IPS DF 4.7 (cell line): ENCODE data around the gene UNCX.

Experiments used
- DNase-seq: peaks from one replicate; pipeline ENCODE4 v3.0.0-alpha.2; 2013; ENCODE audit warnings: low spot score; ENCODE audit errors: extremely low read depth

The UNCX gene

DNA sequence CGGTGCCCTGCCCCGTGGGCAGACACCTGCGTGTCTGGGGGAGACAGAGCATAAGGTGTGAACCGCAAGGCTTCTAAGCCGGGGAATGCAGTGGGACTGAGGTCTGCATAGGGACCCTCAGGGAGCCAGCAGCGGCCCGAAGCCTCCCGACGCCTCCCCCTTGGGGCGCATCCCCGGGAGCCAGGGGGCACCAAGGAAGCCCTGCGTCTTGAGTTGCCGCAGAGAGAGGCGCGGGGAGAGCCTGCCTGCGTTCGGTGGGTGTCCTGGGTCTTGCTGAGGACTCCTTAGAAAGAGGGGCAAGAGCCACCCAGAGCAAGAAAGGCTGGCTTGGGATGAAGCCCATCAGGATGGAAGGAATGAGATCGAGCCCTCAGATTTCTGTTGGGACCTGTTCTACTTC, 18.2 kb upstream of the UNCX start:
- DNase-seq: no peak

DNA sequence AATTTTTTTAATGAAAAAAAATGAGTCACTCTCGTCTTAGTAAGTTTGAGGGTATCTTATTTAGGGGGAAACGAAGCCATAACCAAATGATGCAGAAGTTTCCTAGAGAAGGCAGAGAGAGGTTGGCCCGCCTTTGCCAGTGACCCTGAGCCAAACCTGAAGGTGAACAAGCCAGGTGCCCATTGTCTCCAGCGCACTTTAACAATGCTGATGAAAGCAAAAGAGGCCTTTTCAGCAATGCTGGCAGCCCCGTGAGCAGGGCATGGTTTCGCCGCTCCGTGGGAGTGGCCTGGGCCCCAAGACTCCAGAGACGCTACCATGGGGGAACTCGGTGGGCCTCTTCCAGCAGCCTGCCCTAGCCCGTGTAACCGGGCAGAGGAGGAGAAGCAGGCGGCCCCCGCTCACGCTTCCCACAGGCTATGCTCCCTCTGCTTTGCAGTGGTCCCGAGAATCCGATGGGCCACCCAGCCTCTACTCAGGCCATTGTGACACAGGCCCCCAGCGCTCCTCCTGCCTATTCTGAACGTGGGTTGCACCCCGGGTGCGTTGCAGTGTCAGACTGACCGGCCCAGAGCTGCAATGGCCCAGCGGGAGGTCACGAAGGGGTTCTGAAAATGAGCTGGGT, 14.0 kb upstream of the UNCX start:
- DNase-seq: no peak

DNA sequence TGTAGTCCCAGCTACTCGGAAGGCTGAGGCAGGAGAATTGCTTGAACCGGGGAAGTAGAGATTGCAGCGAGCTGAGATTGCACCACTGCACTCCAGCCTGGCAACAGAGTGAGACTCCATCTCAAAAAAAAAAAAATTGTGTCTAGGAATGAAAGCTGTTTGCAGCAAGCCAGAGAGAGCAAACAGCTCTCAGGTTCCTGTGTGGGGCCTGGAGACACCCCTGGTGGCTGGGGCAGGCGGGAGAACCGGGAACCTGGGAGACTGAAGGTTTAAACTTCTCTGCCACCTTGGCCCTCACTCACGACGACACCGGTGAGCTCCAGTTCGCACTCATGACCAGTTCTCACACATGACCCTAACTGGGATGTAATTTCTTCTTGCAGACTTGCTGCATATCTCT, 13.2 kb upstream of the UNCX start:
- no peak for DNase-seq

DNA sequence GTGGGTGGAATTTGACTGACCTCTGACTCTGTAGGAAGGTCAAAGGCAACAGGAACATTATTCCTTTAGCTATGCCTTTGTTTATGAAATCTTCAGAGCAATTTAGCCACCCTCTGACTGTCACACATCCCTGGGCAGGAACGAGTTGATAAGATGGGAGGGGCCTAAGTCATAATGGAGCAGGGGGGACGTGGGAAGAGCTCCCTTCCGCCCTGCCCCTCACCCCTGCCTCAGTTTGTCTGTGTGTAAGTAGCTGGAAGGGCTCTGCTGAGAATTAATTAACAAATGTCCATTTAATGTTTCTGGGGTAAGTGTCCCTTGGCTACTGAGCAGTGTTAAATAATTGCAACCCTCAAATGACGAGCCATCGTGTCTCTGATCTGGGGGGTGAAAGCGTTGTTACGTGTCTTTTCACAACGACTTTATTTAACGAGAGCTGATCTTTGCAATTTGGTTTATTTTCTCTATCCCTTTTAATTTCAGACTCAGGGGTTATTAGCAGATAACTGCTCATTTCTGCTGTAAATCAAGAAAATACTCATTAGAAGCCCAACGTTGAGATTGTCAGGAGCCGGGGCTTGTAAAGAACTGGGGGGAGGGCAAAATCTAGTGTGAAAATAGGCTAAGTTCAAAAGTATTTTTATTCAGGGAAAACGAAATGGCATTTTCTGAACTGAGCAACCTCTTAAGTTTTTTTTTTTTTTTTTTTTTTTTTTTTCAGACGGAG, 12.5 kb upstream of the UNCX start:
- no peak for DNase-seq

DNA sequence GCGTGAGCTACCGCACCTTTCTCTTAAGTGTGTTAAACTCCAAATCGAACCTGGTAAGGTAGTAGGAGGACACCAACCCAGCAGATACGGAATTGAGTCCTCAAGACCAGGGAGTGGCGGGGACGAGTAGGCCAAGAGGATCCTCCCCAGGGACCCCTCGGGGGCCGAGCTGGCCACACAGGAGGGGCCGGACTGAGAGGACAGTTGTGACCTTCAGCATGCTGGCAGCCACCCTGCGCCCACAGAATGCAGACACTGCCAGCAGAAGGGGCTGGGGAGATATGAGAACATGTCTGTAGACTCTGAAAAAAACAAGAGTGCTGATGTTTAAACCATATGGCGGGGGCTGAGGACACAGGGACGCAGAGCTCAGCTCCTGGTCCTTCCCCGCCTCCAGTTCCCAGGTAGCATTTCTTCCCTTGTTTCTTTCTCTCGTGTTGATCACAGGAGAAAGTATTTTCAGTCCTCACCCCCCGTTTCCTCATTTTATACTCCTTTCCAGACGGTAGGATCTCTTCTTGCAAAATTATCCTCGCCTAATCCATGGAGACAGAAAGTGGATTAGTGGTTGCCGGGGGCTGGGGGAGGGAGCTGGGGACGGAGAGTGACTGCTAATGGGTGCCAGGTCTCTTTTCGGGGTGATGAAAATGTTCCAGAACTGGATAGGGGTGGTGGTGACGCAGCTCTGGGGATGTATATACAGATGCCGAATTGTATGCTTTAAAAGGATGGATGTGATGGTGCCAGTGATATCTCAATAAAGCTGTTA, 11.5 kb upstream of the UNCX start:
- DNase-seq: no peak

DNA sequence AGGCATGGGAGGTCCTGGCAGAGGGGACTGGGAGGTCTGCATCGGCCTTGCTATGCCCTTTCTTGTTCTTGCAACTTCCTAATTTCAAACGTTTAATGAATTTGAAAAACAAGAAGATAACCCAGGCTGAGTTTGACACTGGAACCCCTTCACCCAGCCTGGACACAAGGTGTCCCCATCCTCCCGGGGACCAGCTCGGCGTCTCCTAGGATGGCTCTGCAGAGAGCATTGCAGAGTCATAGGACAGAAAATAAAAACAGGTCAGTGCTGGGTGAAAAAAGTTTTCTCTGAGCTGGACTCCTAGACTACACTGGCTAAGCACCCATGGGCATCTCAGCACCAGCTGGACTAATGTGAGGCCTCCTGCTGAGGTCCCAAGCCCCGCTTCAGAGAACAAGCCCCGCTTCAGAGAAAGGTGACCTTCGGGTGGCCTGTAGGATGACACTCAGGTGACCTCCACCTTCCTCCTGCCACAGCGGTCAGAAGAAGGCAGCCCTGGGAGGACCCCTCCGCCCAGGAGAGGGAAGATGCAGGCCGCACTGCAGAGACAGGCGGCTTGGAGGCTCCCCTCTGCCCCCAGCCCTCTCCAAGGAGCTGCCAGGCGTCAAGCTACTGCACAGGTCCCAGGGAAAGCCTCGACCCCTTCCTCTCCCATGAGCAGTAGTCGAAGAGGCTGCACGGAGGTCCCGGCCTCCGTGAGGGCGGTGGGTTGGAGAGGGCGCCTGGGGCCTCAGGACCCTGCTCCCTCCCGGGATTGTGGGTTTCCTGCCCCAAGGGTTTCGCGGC, 9.3 kb upstream of the UNCX start:
- no peak for DNase-seq

DNA sequence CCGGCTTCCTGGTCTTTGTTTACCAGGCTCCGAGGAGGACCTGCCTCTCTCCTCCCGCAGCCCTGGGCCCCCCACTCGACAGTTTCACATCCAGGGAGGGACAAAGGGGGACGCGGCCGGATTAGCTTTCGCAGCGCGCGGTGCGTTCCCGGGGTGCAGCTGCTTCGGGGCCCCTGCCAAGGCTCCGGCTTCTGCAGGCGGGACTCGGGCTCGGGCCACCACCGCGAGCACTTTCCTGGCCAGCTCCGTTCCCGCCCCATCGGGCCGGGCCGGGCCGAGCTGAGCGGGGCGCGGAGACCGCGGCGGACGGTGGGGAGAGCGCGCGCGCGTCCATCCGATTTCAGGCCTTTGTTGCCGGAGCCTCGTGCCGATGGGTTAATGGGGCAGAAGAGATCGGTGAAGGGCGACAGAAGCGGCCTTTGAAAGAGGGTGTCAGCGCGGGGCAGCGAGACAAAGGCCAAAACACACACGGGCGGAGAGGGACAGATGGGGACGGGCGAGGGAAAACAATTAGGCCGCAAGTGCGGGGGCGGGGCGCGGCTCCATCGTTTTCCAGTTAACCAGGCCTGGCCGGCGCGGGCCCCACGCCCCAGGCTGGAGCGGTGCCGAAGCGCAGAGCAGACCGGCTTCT, 8.5 kb upstream of the UNCX start:
- DNase-seq: no peak

DNA sequence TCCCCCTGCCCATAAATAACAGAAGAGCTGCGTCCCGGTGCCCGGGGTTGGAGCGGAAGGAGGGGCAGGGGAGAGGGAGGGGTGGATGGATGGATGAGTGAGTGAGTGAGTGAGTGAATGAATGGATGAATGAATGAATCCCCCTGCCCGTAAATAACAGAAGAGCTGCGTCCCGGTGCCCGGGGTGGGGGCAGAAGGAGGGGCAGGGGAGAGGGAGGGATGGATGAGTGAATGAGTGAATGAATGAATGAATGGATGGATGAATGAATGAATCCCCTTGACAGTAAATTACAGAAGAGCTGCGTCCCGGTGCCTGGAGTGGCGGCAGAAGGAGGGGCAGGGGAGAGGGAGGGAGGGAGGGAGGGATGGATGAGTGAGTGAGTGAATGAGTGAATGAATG, 7.6 kb upstream of the UNCX start:
- DNase-seq: no peak

DNA sequence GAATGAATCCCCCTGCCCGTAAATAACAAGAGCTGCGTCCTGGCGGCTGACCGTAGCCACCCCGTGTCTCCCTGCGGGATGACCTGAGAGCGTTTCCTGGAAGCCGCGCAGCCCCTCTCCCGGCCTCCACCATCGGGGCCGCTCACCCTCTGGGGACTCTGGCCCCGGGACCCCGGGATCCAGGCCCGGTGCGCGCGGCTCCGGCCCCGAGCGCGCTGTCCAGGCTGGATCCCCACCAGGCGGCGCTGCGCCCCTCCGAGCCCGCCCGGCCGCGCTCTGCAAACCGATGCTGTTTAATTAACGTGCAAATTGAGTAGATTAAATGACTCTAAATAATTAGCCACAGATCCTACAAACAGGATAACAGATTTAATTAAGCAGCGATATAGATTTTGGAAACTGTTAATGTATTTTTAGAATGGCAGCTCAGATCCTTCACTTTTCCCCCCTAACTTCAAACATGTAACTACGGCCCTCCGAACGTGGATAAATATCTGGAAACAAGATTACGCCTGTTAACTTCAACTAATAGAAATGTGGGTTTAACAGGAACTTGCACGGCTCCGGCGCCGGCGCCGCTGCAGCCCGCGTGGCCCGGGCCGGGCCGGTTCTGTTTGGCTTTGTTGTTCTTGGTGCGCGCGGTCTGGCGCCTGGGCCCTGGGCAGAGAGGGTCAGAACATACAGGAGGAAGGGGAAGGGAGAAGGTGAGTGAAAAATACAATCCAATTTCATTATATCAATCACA, 7.1 kb upstream of the UNCX start:
- DNase-seq: no peak

DNA sequence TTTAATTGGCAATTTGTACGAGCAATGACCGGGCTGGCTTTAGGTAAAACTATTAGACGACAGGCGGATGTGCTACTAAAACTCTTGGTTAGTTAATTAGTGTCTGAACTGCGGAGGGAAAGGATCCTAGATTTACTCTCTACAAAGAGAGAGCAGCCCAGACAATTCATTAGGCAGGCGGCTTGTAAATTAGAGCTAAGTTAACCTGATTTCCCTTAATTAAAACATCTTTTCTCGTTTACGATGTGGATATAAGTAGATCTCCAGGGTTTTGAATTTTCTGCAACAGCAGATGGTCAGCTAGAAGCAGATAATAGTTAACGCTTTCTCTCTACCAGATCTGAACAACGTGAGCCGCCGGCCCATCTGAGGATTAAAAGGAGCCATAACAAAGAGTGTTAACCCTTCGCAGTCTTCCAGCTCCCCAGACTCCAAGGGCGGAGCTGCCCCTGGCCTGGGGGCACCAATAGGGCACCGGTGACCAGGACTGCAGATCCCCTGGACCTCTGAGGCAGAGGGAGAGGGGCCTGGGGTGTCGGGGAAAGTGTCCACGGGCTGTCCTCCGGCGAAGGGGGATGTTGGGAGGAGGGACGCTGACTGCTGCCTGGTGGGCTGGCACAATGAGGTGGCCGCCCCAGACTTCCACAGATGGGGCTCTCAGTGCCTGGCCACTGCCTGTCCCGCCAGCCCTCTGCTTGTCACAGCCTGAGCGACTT, 6.3 kb upstream of the UNCX start:
- DNase-seq: no peak

DNA sequence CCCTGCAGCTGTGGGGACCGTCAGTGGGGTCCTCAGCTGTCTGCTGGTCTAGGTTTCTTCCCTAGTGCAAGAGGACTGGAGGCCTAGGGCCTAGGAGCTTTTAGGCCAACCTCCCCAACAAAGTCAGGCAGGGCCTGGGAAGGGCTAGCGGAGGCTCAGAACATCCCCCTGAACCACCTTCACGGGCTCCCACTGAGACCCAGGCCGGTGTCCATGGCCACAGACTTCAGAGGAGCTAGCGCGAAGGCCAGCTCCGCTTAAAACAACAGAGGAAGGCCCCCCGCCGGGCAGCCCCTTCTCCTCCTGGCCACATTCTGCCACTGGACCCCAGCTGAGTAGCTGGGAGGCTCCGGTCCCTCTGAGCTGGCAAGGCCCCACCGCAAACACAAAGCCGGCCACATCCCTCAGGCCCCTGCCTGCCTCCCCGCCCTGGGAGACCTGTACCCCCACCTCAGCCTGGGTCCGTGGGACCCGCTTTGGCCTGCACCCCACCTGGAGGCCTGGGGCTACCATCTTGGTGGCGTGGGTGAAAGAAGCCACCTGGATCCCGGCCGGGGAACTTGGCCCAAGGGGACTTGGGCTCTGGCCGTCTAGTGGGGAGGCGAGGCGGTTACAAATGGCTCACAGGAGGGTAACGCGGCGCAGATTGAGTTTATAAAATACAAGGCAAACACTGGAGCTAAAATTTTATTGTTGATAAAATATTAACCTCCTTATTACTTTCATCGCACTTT, 5.4 kb upstream of the UNCX start:
- DNase-seq: no peak

DNA sequence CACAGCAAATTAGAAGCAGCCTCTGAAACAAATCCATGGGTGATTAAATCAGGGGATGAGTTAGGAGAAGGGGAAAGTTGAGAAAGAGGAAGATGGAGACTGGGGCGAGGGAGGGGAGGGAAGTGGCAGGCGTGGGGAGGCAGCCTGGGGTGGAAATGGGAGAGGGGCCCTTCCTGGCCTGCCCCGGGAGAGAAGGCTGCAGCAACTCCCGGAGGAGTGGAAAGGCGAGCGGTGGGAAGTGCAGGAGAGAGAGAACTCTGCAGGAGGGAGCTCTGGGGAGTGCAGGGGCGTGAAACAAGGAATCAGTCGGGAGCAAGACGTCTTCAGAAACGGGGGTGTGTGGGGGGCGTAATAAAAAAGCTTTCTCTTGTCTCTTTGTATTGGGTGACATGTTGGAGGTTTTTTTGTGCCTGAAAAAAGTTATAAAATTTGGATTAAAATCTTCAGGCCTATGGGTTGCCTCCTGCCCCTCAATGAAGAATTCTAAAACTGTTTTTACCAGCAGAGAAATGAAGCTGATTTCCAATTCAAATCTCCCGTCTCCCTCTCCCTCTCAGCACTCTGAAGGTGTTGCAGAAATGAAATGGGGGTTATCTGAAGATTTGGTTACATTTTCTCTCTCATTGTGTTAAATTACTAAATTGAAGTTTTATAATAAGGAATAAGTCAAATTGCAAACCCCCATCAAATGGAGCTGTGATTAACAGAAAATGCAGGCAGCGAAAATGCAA, 4.7 kb upstream of the UNCX start:
- no peak for DNase-seq

DNA sequence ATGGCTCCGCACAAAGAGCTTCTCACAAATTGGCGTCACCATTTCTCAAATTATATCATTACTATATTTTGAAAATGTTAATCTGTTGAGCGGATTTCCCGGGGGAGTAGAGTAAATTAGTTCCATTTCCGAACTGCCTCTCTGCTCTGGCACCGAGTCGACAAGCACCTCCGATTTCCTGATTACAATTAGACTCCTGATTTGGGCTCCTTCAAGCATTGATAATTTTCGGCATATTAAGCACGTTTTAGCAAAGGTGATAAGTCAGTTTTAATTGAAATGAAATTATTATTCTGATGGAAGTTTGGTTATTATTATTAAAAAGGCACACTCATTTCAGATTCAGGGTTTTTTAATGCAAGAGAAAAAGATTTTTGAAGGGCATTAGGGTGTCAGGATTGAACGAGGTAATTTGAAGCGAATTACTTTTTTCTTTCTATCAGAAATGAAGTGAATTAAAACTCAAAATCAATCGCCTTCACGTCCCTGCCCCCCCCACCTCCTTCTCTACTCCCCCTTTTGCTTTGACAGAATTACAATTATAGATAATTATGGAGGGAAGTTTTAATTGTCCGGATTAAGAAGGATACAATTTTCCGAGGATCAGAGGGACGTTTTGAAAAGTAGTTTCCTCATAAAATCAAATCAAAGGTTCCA, 4.0 kb upstream of the UNCX start:
- no peak for DNase-seq

DNA sequence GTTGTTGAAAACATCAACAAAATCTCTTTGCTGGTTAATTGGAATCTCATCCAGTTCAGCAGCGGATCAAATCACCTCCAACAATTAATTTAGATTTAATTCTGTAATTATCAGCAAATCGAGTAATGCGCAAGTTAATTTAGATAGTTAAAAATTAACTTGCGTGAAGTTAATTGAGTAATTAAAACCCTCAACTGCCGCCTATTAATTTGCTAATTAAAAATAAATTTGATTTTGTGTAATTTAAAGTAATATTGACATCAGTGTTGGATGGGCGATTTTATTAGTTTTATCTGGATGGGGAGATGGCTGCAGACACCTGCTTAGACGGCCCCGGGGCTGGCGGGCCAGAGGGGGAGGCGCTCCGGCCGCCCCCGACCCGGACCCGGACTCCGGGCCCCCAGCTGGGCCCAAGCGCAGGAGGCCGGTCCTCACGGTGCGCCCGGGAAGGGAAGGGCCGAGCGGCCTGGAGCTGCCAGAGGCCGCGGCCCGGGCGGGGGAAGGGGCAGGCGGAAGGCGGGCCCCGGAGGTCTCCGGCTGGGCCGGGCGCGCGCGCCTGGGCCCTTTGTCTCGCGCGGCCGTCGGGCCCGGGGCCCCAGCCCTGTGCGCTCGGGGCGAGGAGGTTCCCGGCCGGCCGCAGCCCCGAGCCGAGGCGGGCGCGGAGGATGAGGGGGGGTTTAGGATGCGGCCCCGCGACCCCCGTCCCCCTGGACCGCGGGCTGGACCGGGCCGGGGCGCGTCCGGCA, 3.3 kb upstream of the UNCX start:
- DNase-seq: no peak

DNA sequence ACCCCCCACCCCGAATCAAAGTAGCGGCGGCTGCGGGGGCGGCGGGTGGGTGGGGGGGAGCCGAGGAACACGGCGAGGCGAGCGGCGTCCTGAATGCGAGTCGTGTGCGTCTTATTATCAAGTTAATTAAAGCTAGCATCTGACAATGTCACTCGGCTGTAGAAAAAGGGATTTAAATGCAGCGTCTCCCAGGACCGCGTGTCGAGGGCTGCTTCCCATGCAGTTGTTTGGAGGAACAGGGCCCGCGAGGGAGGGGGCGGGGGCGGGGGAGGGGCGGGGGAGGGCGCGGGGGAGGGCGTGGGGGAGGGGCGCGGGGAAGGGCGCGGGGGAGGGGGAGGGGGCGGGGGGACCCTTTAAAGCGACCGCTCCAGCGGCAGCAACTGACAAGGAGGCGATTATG, 2.7 kb upstream of the UNCX start:
- DNase-seq: no peak

DNA sequence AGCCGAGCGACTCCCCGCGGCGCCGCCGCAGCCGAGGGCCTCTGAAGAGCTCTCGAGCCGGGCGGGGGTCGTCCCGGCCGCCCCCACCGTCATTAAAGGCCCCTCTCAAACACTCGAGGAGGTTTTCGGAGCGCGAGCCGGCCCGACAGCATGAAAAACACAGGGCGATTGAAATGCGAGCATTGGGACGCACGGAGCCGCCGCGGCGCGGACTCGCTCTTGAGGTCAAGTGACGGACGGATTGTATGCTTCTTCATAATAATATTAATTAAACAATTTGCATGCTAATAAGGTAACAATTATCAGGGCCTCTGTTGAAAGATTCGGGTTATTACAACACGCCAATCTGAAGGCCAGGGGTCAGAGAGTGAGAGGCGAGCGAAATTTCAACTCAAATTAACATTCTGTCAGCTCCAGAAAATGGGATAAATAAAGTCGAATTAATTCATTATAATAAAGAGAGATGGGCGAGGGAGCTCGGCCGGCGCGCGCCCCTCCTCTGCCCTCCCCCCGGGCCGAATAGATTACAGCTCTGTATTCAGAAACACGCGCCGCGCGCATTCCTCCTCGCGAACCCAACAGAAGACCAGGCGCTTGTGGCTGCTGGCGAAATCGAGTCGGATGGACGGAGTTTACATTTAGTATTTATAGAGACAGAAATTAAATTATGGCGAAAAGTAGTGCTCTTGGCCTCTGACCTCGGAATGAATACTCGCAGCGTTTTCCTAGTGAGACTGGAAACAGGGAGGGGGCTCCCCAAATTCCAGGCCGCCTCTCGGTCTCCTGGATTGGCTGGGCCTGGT, 2.1 kb upstream of the UNCX start:
- no peak for DNase-seq
